Caco-2 (cell line): Measurements from ENCODE around the gene KMT5B. TPM values are rescaled to one million over a fixed set of nuclear protein-coding genes. Genes with fewer than 3 reads are reported as not detected.
A peak's percentile ranks its signal among the peaks of the same experiment; 100 is the strongest.

Source experiments
- BruUV-seq: library from RNA; stranded (reverse); fragments of 400-500 nt; replicated peaks from 2 replicates; lab custom pipeline; 2021; lab: Mats Ljungman, UMichigan
- CTCF ChIA-PET: fragments of 300-600 bp; sonication (Branson Sonifier 250); formaldehyde crosslinking; loops from one replicate; lab custom pipeline; 2022; ENCODE audit warnings: antibody characterized with exemption; lab: Charles Lee
- POLR2A ChIA-PET: fragments of 300-600 bp; sonication (Branson Sonifier 250); formaldehyde crosslinking; loops from one replicate; lab custom pipeline; 2022; ENCODE audit warnings: antibody characterized with exemption; lab: Charles Lee
- DNase-seq, 2 experiments: peaks; one replicate each; pipeline versions ENCODE4 v3.0.0 to v3.0.0-alpha.2; 2020 to 2022
- H3K27me3 ChIP-seq: replicated peaks from 2 replicates; pipeline ENCODE4 v1.6.0; 2011; ENCODE audit warnings: low read length; ENCODE audit not compliant: control insufficient read depth, insufficient read depth
- H3K36me3 ChIP-seq: 2 replicates; pipeline ENCODE4 v1.5.1; 2011; ENCODE audit warnings: low read length; ENCODE audit not compliant: control insufficient read depth, insufficient read depth
- H3K4me1 ChIP-seq: fragments of 250-450 bp; sonication (Bioruptor Pico); 2 replicates; pipeline ENCODE4 v1.5.1; 2020; ENCODE audit warnings: mild to moderate bottlenecking
- H3K4me3 ChIP-seq: 2 replicates; pipeline ENCODE4 v1.5.1; 2011; ENCODE audit warnings: low read depth, mild to moderate bottlenecking, control low read depth, low read length
- H3K9me3 ChIP-seq: fragments of 250-450 bp; sonication (Bioruptor Pico); 2 replicates; pipeline ENCODE4 v1.5.1; 2020; ENCODE audit warnings: mild to moderate bottlenecking, moderate library complexity
- H3K27ac Mint-ChIP-seq: one replicate; pipeline ENCODE4 v1.8.0; 2022; ENCODE audit warnings: mixed read lengths; ENCODE audit not compliant: unreplicated experiment
- H3K27me3 Mint-ChIP-seq: one replicate; pipeline ENCODE4 v1.8.0; 2022; ENCODE audit warnings: mixed read lengths; ENCODE audit not compliant: insufficient read depth, unreplicated experiment
- H3K36me3 Mint-ChIP-seq: one replicate; pipeline ENCODE4 v1.8.0; 2022; ENCODE audit warnings: mild to moderate bottlenecking, mixed read lengths; ENCODE audit not compliant: insufficient read depth, unreplicated experiment
- H3K4me1 Mint-ChIP-seq: one replicate; pipeline ENCODE4 v1.8.0; 2022; ENCODE audit warnings: low read depth, mixed read lengths; ENCODE audit not compliant: unreplicated experiment
- H3K4me3 Mint-ChIP-seq: one replicate; pipeline ENCODE4 v1.8.0; 2022; ENCODE audit warnings: mild to moderate bottlenecking, moderate library complexity, mixed read lengths; ENCODE audit not compliant: unreplicated experiment
- H3K9me3 Mint-ChIP-seq: one replicate; pipeline ENCODE4 v1.8.0; 2022; ENCODE audit warnings: mixed read lengths; ENCODE audit not compliant: unreplicated experiment
- intact Hi-C: fragments of 100-400 bp; cut with micrococcal nuclease; formaldehyde crosslinking; loops from one replicate; pipeline ENCODE4 v1.10.0; 2022; ENCODE audit not compliant: unreplicated experiment
- total RNA-seq: library from RNA; stranded (reverse); gene quantifications from 2 replicates; pipeline ENCODE4 v1.2.3, GENCODE V29; 2022
- TF ChIP-seq, protein P1 (sequence below), 2 experiments: fragments of 200-600 bp in 1 of 2; IDR thresholded peaks; 1 replicate in 1 of 2; 2 replicates in 1 of 2; pipeline versions ENCODE4 v1.5.1 to v1.8.0; 2011 to 2022; ENCODE audit warnings: antibody characterized with exemption in 1 of 2, control low read depth in 1 of 2, inconsistent platforms in 1 of 2, low read depth in 1 of 2, low read length in 1 of 2, mild to moderate bottlenecking in 1 of 2, moderate library complexity in 1 of 2; ENCODE audit not compliant: insufficient read depth in 1 of 2, severe bottlenecking in 1 of 2, unreplicated experiment in 1 of 2

Gene KMT5B
- total RNA-seq, 1 experiment from 2014 or later = 91.2 TPM

DNA sequence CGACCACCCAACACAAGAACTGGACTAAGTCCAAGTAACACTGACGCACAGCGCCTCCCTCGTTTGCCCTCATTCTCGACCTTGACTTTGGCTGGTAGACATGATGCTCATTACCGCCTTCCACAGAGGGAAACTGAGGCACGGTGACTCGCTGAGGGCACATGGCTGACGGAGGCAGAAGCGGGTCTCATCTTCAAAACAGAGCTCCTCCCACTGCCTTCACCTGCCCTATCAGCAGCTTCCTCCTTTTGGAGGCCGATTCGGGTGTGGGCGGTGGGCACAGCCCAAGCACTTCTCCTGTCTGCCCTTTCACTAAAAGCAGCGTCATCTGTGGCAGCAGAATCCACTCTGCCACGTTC lies 2.0 kb upstream of the KMT5B start:
- ChIA-PET CTCF (no interaction called here), POLR2A (interaction anchor here (1.9 kb wide), 1 partner anchor 83 kb away, joined by 4 read pairs; no protein-coding TSS in a partner anchor)
- Histone ChIP-seq H3K9me3 (no peaks in the 10 kb centered on the region), H3K4me3 (no peak overlapping the region), H3K27me3 (no peaks in the 10 kb centered on the region), H3K4me1 (peaks cover 13% of the 10 kb centered on the region), H3K36me3 (no peaks in the 10 kb centered on the region)
- Mint-ChIP-seq H3K27me3 (no peaks in the 10 kb centered on the region), H3K36me3 (peaks cover 30% of the 10 kb centered on the region), H3K27ac (peak overlapping the region; percentile 43), H3K9me3 (no peaks in the 10 kb centered on the region), H3K4me1 (peaks cover 24% of the 10 kb centered on the region), H3K4me3 (peak overlapping the region; percentile 86)
- DNase-seq = no peak
- TF ChIP-seq, protein P1, sequence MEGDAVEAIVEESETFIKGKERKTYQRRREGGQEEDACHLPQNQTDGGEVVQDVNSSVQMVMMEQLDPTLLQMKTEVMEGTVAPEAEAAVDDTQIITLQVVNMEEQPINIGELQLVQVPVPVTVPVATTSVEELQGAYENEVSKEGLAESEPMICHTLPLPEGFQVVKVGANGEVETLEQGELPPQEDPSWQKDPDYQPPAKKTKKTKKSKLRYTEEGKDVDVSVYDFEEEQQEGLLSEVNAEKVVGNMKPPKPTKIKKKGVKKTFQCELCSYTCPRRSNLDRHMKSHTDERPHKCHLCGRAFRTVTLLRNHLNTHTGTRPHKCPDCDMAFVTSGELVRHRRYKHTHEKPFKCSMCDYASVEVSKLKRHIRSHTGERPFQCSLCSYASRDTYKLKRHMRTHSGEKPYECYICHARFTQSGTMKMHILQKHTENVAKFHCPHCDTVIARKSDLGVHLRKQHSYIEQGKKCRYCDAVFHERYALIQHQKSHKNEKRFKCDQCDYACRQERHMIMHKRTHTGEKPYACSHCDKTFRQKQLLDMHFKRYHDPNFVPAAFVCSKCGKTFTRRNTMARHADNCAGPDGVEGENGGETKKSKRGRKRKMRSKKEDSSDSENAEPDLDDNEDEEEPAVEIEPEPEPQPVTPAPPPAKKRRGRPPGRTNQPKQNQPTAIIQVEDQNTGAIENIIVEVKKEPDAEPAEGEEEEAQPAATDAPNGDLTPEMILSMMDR (IDR thresholded peaks at IDR 0.05; ENCODE audit: insufficient read depth in 1 of 2, low read depth in 1 of 2, low read length in 1 of 2, severe bottlenecking in 1 of 2, unreplicated experiment in 1 of 2) = no peak
- intact Hi-C loops = no loop called here
- BruUV-seq = no TSS peak

DNA sequence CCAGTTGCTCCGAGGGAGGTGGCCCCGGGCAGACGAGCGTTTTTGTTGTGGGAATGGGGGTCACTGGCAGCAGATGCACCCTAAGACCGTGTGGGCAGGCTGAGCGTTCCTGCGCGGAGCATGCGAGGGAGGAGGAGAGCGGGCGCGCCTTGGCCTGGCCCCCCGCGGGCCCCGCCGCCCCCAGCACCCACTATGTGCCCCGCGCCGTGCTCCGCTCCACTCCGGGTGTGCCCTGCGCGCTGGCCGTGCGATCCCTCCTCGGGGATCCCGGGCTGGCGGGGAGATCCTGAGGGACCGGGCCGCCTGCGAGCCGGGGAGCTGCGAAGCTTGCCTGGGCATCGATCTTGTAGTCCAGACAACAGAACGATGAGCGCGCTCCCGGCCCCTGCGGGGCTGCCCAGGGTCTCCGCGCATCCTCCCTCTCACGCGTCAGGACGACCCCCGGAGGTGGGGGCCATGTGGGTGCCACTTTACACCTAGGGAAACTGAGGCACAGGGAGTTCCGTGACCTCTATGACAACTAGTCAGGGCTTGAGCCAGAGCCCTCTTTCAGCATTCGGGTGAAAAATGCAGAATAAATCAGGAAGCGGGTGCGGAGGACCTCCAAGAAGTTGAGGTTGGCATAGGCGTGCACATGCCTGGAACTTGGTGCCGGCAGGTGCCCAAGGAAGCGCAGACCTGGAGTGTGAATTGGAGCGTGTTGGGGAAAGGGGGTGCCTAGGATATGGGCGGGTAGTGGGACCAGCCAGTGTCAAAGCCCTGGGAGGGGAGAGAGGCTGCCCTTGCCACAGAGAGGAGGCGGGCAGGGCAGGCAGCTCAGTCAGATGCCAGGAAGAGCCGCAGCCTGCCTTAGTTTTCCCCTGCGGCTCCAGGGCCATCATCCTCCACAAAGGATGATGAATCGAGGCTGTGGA lies 1.3 kb upstream of the KMT5B start:
- peak overlapping the region; percentile 86 for H3K4me3 Mint-ChIP-seq

GRCh38 chr11:68213555-68214172 lies 568 bp upstream of the KMT5B start:
- H3K27ac Mint-ChIP-seq = peak overlapping the region; percentile 85
- H3K9me3 Mint-ChIP-seq = no peaks in the 10 kb centered on the region
- no TSS peak for BruUV-seq
- peaks cover 32% of the 10 kb centered on the region for H3K4me1 Mint-ChIP-seq
- ChIA-PET POLR2A (interaction anchor here (0.7 kb wide), 1 partner anchor 144 kb away, joined by 3 read pairs; no protein-coding TSS in a partner anchor), CTCF (no interaction called here)
- peaks cover 21% of the 10 kb centered on the region for H3K4me1 ChIP-seq
- peak; percentile 95 to 97 for DNase-seq
- intact Hi-C loops = no loop called here
- TF ChIP-seq, protein P1 (IDR thresholded peaks at IDR 0.05; ENCODE audit: insufficient read depth in 1 of 2, low read depth in 1 of 2, low read length in 1 of 2, severe bottlenecking in 1 of 2, unreplicated experiment in 1 of 2) = no peak
- H3K27me3 Mint-ChIP-seq = no peaks in the 10 kb centered on the region
- no peaks in the 10 kb centered on the region for H3K36me3 ChIP-seq
- H3K4me3 Mint-ChIP-seq = peak overlapping the region; percentile 86
- peak overlapping the region; percentile 99 for H3K4me3 ChIP-seq
- H3K9me3 ChIP-seq = no peaks in the 10 kb centered on the region
- H3K27me3 ChIP-seq = no peaks in the 10 kb centered on the region
- H3K36me3 Mint-ChIP-seq = peaks cover 30% of the 10 kb centered on the region

More for the DNA sequence above, 1.3 kb upstream of the KMT5B start:
- Mint-ChIP-seq H3K9me3 (no peaks in the 10 kb centered on the region), H3K4me1 (peaks cover 25% of the 10 kb centered on the region), H3K27ac (peak overlapping the region; percentile 85), H3K36me3 (peaks cover 30% of the 10 kb centered on the region), H3K27me3 (no peaks in the 10 kb centered on the region)
- peaks cover 14% of the 10 kb centered on the region for H3K4me1 ChIP-seq
- no peaks in the 10 kb centered on the region for H3K27me3 ChIP-seq
- peak overlapping the region; percentile 99 for H3K4me3 ChIP-seq
- ChIA-PET CTCF (interaction anchor here (0.7 kb wide), 1 partner anchor 84 kb away, joined by 3 read pairs; no protein-coding TSS in a partner anchor), POLR2A (interaction anchor here (0.6 to 1.9 kb wide), 4 partner anchors 57 to 369 kb away, joined by 3 to 4 read pairs (median 3); no protein-coding TSS in a partner anchor)
- DNase-seq = peak; percentile 54 to 59
- TSS peak; percentile 70 for BruUV-seq
- intact Hi-C loops = no loop called here
- no peaks in the 10 kb centered on the region for H3K36me3 ChIP-seq
- TF ChIP-seq, protein P1 (IDR thresholded peaks at IDR 0.05; ENCODE audit: insufficient read depth in 1 of 2, low read depth in 1 of 2, low read length in 1 of 2, severe bottlenecking in 1 of 2, unreplicated experiment in 1 of 2) = no peak
- H3K9me3 ChIP-seq = no peaks in the 10 kb centered on the region
